GM12878 (cell line): ENCODE data around the gene HS3ST3B1. TPM values are rescaled to one million over a fixed set of nuclear protein-coding genes. Genes with fewer than 3 reads are reported as not detected.

ENCODE experiments used
- ATAC-seq: fragments of 200-7000 bp; cut with Tn5 transposase; 3 replicates; pipeline ENCODE4 v1.9.1; 2020; ENCODE audit warnings: mild to moderate bottlenecking, moderate library complexity
- BruUV-seq: library from RNA; stranded (reverse); fragments of 400-500 nt; replicated peaks from 2 replicates; lab custom pipeline; 2021; lab: Mats Ljungman, UMichigan
- CTCF ChIA-PET: fragments of 300-600 bp; sonication (Branson Sonifier 250); formaldehyde crosslinking; extraction: SDS; loops from one replicate; lab custom pipeline; 2021; ENCODE audit warnings: inconsistent platforms; lab: Yijun Ruan, JAX
- POLR2A ChIA-PET: fragments of 350-600 bp; formaldehyde crosslinking; extraction: SDS; loops from one replicate; lab custom pipeline; 2021; ENCODE audit warnings: inconsistent platforms; lab: Charles Lee
- RAD21 ChIA-PET: fragments of 300-600 bp; sonication (Branson Sonifier 250); formaldehyde crosslinking; loops from one replicate; lab custom pipeline; 2023; ENCODE audit warnings: antibody characterized with exemption; ENCODE audit not compliant: unreplicated experiment; lab: Charles Lee
- SMC1A ChIA-PET: fragments of 300-600 bp; sonication (Branson Sonifier 250); formaldehyde crosslinking; loops from one replicate; lab custom pipeline; 2023; ENCODE audit not compliant: unreplicated experiment, uncharacterized antibody; lab: Charles Lee
- DNase-seq: peaks from one replicate; pipeline ENCODE4 v3.0.0-alpha.2; 2011; ENCODE audit warnings: low read depth, low spot score
- FAIRE-seq: peaks from 3 replicates; lab custom pipeline; 2011; peaks lifted over from hg19 to GRCh38; lab: Jason Lieb, UNC
- H2AFZ ChIP-seq: 2 replicates; pipeline ENCODE4 v1.6.0; 2011; ENCODE audit warnings: low read depth, low read length, control low read depth; ENCODE audit not compliant: control insufficient read depth
- H3K27ac ChIP-seq: 2 replicates; pipeline ENCODE4 v1.5.1; 2011; ENCODE audit warnings: control low read depth; ENCODE audit not compliant: control insufficient read depth, insufficient read depth
- H3K27me3 ChIP-seq, 2 experiments: replicated peaks in 1 of 2; 2 replicates each; pipeline versions ENCODE4 v1.6.0 to v1.6.1; 2011; ENCODE audit warnings: low read length in 1 of 2; ENCODE audit not compliant: control insufficient read depth in 2 of 2, insufficient read depth in 2 of 2
- H3K36me3 ChIP-seq, 2 experiments: 2 replicates each; pipeline ENCODE4 v1.5.1; 2011; ENCODE audit warnings: low read length in 1 of 2; ENCODE audit not compliant: control insufficient read depth in 2 of 2, insufficient read depth in 2 of 2
- H3K4me1 ChIP-seq: 2 replicates; pipeline ENCODE4 v1.6.1; 2011; ENCODE audit warnings: mild to moderate bottlenecking, low read length, moderate library complexity, mixed read lengths; ENCODE audit not compliant: control insufficient read depth, insufficient read depth
- H3K4me2 ChIP-seq: 2 replicates; pipeline ENCODE4 v1.6.0; 2011; ENCODE audit warnings: control low read depth; ENCODE audit not compliant: control insufficient read depth, insufficient read depth
- H3K4me3 ChIP-seq: fragments of 200-600 bp; sonication (generic); 2 replicates; pipeline ENCODE4 v1.5.1; 2016
- H3K79me2 ChIP-seq: 2 replicates; pipeline ENCODE4 v1.6.0; 2011; ENCODE audit warnings: low read length; ENCODE audit not compliant: control insufficient read depth, insufficient read depth
- H3K9ac ChIP-seq: 2 replicates; pipeline ENCODE4 v1.8.0; 2011; ENCODE audit warnings: low read length, control low read depth, mixed read lengths; ENCODE audit not compliant: control insufficient read depth, insufficient read depth
- H3K9me3 ChIP-seq: replicated peaks from 3 replicates; pipeline ENCODE4 v1.5.1; 2011; ENCODE audit warnings: mild to moderate bottlenecking, low read length; ENCODE audit not compliant: control insufficient read depth, insufficient read depth
- H4K20me1 ChIP-seq: 2 replicates; pipeline ENCODE4 v1.6.0; 2011; ENCODE audit not compliant: control insufficient read depth, insufficient read depth
- EP300 ChIP-seq, 2 experiments: fragments of 150-350 bp in 1 of 2; IDR thresholded peaks; 2 replicates each; pipeline ENCODE4 v1.6.1; 2011 to 2012; ENCODE audit warnings: low read depth in 2 of 2, low read length in 2 of 2, borderline replicate concordance in 1 of 2, improper control_type of control experiment in 1 of 2, inconsistent platforms in 1 of 2; ENCODE audit not compliant: control insufficient read depth in 1 of 2
- HDGF ChIP-seq: fragments of 450-650 bp; IDR thresholded peaks from 2 replicates; pipeline ENCODE4 v1.6.1; 2016; ENCODE audit warnings: antibody characterized with exemption
- MYC ChIP-seq: IDR thresholded peaks from 2 replicates; pipeline ENCODE4 v1.6.1; 2011; ENCODE audit warnings: mild to moderate bottlenecking, low read length, moderate library complexity, inconsistent platforms; ENCODE audit not compliant: insufficient read depth, insufficient replicate concordance, insufficient read length, severe bottlenecking
- NRF1 ChIP-seq: conservative IDR thresholded peaks from 2 replicates; pipeline ENCODE4 v1.6.1; 2011; ENCODE audit warnings: mild to moderate bottlenecking, low read depth, low read length, improper control_type of control experiment
- PAX5 ChIP-seq: IDR thresholded peaks from 2 replicates; pipeline ENCODE4 v1.6.1; 2011; ENCODE audit warnings: low read depth, low read length, borderline replicate concordance
- POLR2A ChIP-seq: IDR thresholded peaks from 2 replicates; pipeline ENCODE4 v1.6.1; 2011; ENCODE audit warnings: low read depth, mild to moderate bottlenecking, low read length
- RUNX3 ChIP-seq: IDR thresholded peaks from 2 replicates; pipeline ENCODE4 v1.6.1; 2012; ENCODE audit warnings: low read length, inconsistent platforms
- ZNF207 ChIP-seq: fragments of 450-650 bp; IDR thresholded peaks from 2 replicates; pipeline ENCODE4 v1.6.1; 2014; ENCODE audit warnings: antibody characterized with exemption, mild to moderate bottlenecking, borderline replicate concordance
- ZNF592 ChIP-seq: fragments of 450-650 bp; IDR thresholded peaks from 2 replicates; pipeline ENCODE4 v1.6.1; 2017; ENCODE audit warnings: mild to moderate bottlenecking, moderate library complexity
- WGBS: methylation state at CpG from one replicate; pipeline ENCODE4 v1.1.6; 2016; ENCODE audit warnings: low lambda C conversion rate; ENCODE audit not compliant: insufficient replicate concordance, insufficient coverage; ENCODE audit errors: missing lambda C conversion rate; 5-methylcytosine and 5-hydroxymethylcytosine counted together
- in situ Hi-C: fragments of 300-500 bp; cut with MboI; formaldehyde crosslinking; loops from 9 replicates; pipeline ENCODE4 v1.14.3; 2018; ENCODE audit warnings: mixed read lengths
- intact Hi-C: fragments of 100-400 bp; cut with micrococcal nuclease; formaldehyde crosslinking; loops from one replicate; pipeline ENCODE4 v1.14.2; 2022; ENCODE audit not compliant: unreplicated experiment
- polyA plus RNA-seq, 11 experiments: library from polyadenylated mRNA; depleted of rRNA in 4 of 11; unstranded in 6 of 11; stranded (reverse) in 5 of 11; fragments of >200 nt; fragmentation: Nextera tagmentation in 4 of 11; fragmentation: Illumina TruSeq in 1 of 11; extraction: Ambion mirVana in 4 of 11; extraction: Trizol in 1 of 11; gene quantifications; 1 replicate in 1 of 11; 2 replicates in 10 of 11; pipeline versions ENCODE4 v1.2.1 to v1.2.3, GENCODE V29; 2011 to 2016; ENCODE audit warnings: inconsistent platforms in 2 of 11, missing spikeins in 2 of 11, low read depth in 1 of 11
- total RNA-seq, 4 experiments: library from RNA; depleted of rRNA in 3 of 4; stranded (reverse); fragments of >200 nt in 3 of 4; fragmentation: Illumina TruSeq in 1 of 4; extraction: Trizol in 1 of 4; gene quantifications; 2 replicates each; pipeline versions ENCODE4 v1.2.1 to v1.2.3, GENCODE V29; 2013 to 2021
- TF ChIP-seq, protein P1 (sequence below): fragments of 450-650 bp; IDR thresholded peaks from 2 replicates; pipeline ENCODE4 v1.6.1; 2017; ENCODE audit warnings: mild to moderate bottlenecking
- TF ChIP-seq, protein P2 (sequence below): IDR thresholded peaks from 2 replicates; pipeline ENCODE4 v1.6.1; 2011; ENCODE audit warnings: low read depth, low read length, improper control_type of control experiment, borderline replicate concordance

The HS3ST3B1 gene
- total and polyA plus RNA-seq, 10 of the 15 experiments (the other 5 are each of a cell fraction or from before 2014, with no cell fraction given) = 0.03 to 0.14 (median 0.06) TPM; not detected in 3

- no peaks in the 10 kb centered on the region for H3K79me2 ChIP-seq
- DNase-seq = no peak
- H4K20me1 ChIP-seq = no peaks in the 10 kb centered on the region
- no peaks in the 10 kb centered on the region; the same call in 2 of the 3 replicates for H3K9me3 ChIP-seq
- no peak for TF ChIP-seq HDGF
- TF ChIP-seq MYC = no peak
- TF ChIP-seq EP300 (IDR thresholded peaks at IDR 0.05; ENCODE audit: borderline replicate concordance in 1 of 2, control insufficient read depth in 1 of 2, low read depth in 2 of 2, low read length in 2 of 2) = no peak
- TF ChIP-seq PAX5 = no peak
- TF ChIP-seq, protein P1, sequence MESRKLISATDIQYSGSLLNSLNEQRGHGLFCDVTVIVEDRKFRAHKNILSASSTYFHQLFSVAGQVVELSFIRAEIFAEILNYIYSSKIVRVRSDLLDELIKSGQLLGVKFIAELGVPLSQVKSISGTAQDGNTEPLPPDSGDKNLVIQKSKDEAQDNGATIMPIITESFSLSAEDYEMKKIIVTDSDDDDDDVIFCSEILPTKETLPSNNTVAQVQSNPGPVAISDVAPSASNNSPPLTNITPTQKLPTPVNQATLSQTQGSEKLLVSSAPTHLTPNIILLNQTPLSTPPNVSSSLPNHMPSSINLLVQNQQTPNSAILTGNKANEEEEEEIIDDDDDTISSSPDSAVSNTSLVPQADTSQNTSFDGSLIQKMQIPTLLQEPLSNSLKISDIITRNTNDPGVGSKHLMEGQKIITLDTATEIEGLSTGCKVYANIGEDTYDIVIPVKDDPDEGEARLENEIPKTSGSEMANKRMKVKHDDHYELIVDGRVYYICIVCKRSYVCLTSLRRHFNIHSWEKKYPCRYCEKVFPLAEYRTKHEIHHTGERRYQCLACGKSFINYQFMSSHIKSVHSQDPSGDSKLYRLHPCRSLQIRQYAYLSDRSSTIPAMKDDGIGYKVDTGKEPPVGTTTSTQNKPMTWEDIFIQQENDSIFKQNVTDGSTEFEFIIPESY = no peak
- no peak for TF ChIP-seq POLR2A
- TF ChIP-seq, protein P2, sequence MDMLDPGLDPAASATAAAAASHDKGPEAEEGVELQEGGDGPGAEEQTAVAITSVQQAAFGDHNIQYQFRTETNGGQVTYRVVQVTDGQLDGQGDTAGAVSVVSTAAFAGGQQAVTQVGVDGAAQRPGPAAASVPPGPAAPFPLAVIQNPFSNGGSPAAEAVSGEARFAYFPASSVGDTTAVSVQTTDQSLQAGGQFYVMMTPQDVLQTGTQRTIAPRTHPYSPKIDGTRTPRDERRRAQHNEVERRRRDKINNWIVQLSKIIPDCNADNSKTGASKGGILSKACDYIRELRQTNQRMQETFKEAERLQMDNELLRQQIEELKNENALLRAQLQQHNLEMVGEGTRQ = no peak
- TF ChIP-seq NRF1 = no peak
- TF ChIP-seq ZNF592 = no peak
- no peak for TF ChIP-seq RUNX3
- no peak for TF ChIP-seq ZNF207
- TF ChIP-seq, all 136 proteins: peak for 0
- FAIRE-seq (no peak), ATAC-seq (no peak)
- POLR2A ChIA-PET = no interaction called here
- Histone ChIP-seq H2AFZ (no peak overlapping the region), H3K9ac (no peak overlapping the region), H3K27me3 (peaks cover 0 to 8% of the 10 kb centered on the region in 2 experiments; a peak in 2 of 4 replicates), H3K4me2 (no peak overlapping the region), H3K27ac (no peak overlapping the region), H3K36me3 (no peaks in the 10 kb centered on the region), H3K4me3 (no peak overlapping the region), H3K4me1 (no peaks in the 10 kb centered on the region)
- SMC1A ChIA-PET = no interaction called here
- RAD21 ChIA-PET = no interaction called here
- CTCF ChIA-PET = no interaction called here
- BruUV-seq = no TSS peak
- in situ Hi-C loops = no loop called here
- intact Hi-C loops = no loop called here
- 28% methylated on average over 5 of the region's 5 CpGs for WGBS
These were observed 6.7 kb downstream of the HS3ST3B1 start for GRCh38 chr17:14307560-14308024.
